ENCODE measurements around the gene FPGS.

The FPGS gene

GRCh38 chr9:127854960-127855359, 52.3 kb downstream of the FPGS start:
- Mint-ChIP-seq H3K36me3 (ENCODE audit: low read depth) (no peaks in the 10 kb centered on the region), H3K27me3 (ENCODE audit: low read depth, poor library complexity) (no peaks in the 10 kb centered on the region), H3K27ac (no peak overlapping the region), H3K4me3 (no peak overlapping the region), H3K9me3 (peaks cover 5% of the 10 kb centered on the region), H3K4me1 (peaks cover 52% of the 10 kb centered on the region)
- no peak for DNase-seq
- no peak for TF ChIP-seq CTCF (IDR thresholded peaks at IDR 0.05)

GRCh38 chr9:127855522-127855921, 52.8 kb downstream of the FPGS start:
- peaks cover 2% of the 10 kb centered on the region for H3K9me3 Mint-ChIP-seq

DNA sequence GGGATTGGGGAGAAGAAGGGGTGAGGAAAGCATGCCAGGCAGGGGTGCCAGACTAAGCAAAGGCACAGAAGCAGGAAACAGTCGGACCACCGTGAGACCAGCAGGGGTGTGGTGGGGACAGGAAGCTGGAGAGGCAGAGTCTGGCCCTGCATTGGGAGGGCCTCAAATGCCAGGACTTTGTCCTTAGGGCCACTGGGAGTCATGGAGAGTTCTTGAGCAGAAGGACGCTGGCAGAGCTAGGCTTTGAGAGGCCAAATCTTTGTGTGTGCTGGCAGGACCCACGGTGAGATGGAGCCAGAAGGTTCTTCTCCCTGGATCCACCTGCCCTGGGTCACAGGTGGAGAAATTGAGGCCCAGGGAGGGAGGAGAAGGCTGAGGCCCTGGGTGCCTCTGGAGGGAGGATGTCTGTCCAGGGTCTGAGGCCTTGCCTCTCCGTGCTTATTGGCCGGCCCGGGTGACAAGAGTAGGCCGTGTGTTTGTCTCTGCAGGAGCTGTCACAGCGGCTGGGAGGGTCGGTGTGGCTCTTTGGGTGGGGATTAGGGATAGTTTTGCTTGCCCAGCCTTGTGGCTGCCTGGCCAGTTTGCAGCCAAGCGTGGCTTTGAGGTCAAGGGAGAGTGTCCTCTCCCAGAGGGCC, 53.5 kb downstream of the FPGS start:
- H3K9me3 Mint-ChIP-seq = no peaks in the 10 kb centered on the region
- H3K27me3 Mint-ChIP-seq (ENCODE audit: low read depth, poor library complexity) = peaks cover 3% of the 10 kb centered on the region
- no peak for TF ChIP-seq CTCF (IDR thresholded peaks at IDR 0.05)
- no peaks in the 10 kb centered on the region for H3K36me3 Mint-ChIP-seq (ENCODE audit: low read depth)
- no peak for DNase-seq
- H3K4me1 Mint-ChIP-seq = peaks cover 63% of the 10 kb centered on the region
- no peak overlapping the region for H3K4me3 Mint-ChIP-seq
- H3K27ac Mint-ChIP-seq = peak overlapping the region; percentile 86

More at GRCh38 chr9:127855522-127855921, 52.8 kb downstream of the FPGS start:
- no peaks in the 10 kb centered on the region for H3K36me3 Mint-ChIP-seq (ENCODE audit: low read depth)
- no peak for TF ChIP-seq CTCF (IDR thresholded peaks at IDR 0.05)
- H3K4me1 Mint-ChIP-seq = peaks cover 56% of the 10 kb centered on the region
- peaks cover 3% of the 10 kb centered on the region for H3K27me3 Mint-ChIP-seq (ENCODE audit: low read depth, poor library complexity)
- no peak for DNase-seq
- no peak overlapping the region for H3K27ac Mint-ChIP-seq
- H3K4me3 Mint-ChIP-seq = no peak overlapping the region

DNA sequence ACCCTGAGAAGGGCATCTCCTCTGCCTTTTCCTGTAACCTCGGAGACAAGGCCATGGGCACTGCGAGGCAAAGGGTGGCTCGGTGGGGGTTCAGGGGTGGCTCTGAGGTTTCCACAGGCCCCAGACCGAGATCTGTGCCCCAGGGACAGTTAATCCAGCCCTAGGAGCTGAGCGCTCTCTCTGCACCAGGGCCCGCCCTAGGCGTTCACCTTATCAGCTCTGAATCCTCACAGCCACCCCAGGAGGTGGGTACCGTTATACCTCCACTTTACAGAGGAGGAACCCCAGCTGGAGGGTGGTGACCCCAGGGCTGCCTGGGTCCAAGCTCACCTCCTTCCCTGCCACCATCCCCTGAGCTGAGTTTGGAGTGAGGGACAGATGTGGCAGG, 54.0 kb downstream of the FPGS start:
- DNase-seq = no peak
- H3K27me3 Mint-ChIP-seq (ENCODE audit: low read depth, poor library complexity) = peaks cover 5% of the 10 kb centered on the region
- H3K4me1 Mint-ChIP-seq = peaks cover 67% of the 10 kb centered on the region
- no peaks in the 10 kb centered on the region for H3K36me3 Mint-ChIP-seq (ENCODE audit: low read depth)
- H3K27ac Mint-ChIP-seq = no peak overlapping the region
- H3K9me3 Mint-ChIP-seq = no peaks in the 10 kb centered on the region
- no peak overlapping the region for H3K4me3 Mint-ChIP-seq
- no peak for TF ChIP-seq CTCF (IDR thresholded peaks at IDR 0.05)

DNA sequence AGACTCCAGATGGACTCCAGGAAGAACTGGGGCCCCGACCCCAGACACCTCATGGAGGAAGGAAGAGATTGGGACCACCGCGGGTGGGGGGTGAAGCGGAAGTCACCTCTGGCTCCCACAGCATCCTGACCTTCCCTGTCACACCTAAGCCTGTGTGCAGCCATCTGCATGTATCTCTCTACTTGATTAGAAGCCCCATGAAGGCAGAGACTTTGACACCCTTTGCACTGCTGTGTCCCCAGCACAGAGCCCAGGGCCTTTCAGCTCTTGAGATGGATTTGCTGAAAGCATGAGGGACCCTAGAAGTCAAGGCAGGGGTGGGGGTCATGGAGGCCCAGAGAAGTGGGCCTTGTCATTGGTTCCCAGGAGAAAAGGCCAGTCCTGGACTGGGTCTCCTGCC, 54.6 kb downstream of the FPGS start:
- TF ChIP-seq CTCF (IDR thresholded peaks at IDR 0.05) = no peak
- peaks cover 63% of the 10 kb centered on the region for H3K4me1 Mint-ChIP-seq
- no peaks in the 10 kb centered on the region for H3K9me3 Mint-ChIP-seq
- no peak overlapping the region for H3K4me3 Mint-ChIP-seq
- no peak overlapping the region for H3K27ac Mint-ChIP-seq
- DNase-seq = no peak
- H3K27me3 Mint-ChIP-seq (ENCODE audit: low read depth, poor library complexity) = peaks cover 5% of the 10 kb centered on the region
- H3K36me3 Mint-ChIP-seq (ENCODE audit: low read depth) = no peaks in the 10 kb centered on the region

DNA sequence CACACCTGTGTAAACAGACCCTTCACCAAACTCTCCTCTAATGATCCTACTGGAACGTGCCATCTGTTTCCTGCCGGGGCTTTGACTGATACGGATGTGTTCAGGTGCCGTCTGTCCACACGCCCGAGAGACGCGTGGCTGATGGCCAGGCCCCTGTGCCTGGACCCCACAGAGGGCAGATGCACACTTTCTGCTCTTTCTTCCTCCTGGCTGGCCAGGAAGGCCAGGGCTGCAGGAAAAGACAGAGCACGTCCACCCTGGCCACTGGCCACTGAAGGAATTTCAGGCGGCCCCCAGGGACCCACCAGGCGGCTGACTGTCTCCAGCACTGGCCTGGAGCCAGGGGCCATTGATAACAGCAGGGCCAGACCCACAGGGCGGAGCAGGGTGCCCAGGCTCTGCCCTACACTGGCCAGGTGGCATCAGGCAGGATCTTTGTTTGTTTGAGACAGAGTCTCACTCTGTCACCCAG, 55.4 kb downstream of the FPGS start:
- H3K27ac Mint-ChIP-seq = peak overlapping the region; percentile 97
- peaks cover 63% of the 10 kb centered on the region for H3K4me1 Mint-ChIP-seq
- DNase-seq = no peak
- peaks cover 5% of the 10 kb centered on the region for H3K27me3 Mint-ChIP-seq (ENCODE audit: low read depth, poor library complexity)
- H3K36me3 Mint-ChIP-seq (ENCODE audit: low read depth) = no peaks in the 10 kb centered on the region
- H3K4me3 Mint-ChIP-seq = no peak overlapping the region
- no peaks in the 10 kb centered on the region for H3K9me3 Mint-ChIP-seq
- TF ChIP-seq CTCF (IDR thresholded peaks at IDR 0.05) = no peak
